HCT116 (cell line): ENCODE data around the gene KCNIP4.

ENCODE experiments used
- CEBPB ChIP-seq: IDR thresholded peaks from 2 replicates; pipeline ENCODE4 v1.6.1; 2012; ENCODE audit warnings: low read depth
- CTCF ChIP-seq, 3 experiments: fragments of 200-600 bp in 1 of 3; sonication (generic) in 1 of 3; IDR thresholded peaks in 2 of 3; conservative IDR thresholded peaks in 1 of 3; 2 replicates each; pipeline ENCODE4 v1.5.1; 2012 to 2017; ENCODE audit warnings: low read depth in 2 of 3, low read length in 2 of 3, antibody characterized with exemption in 1 of 3, borderline replicate concordance in 1 of 3, control low read depth in 1 of 3, mild to moderate bottlenecking in 1 of 3, mixed read lengths in 1 of 3, mixed run types in 1 of 3, moderate library complexity in 1 of 3; ENCODE audit not compliant: insufficient read depth in 1 of 3
- EGR1 ChIP-seq: IDR thresholded peaks from 2 replicates; pipeline ENCODE4 v1.6.1; 2012; ENCODE audit warnings: low read depth
- FOSL1 ChIP-seq: IDR thresholded peaks from 2 replicates; pipeline ENCODE4 v1.6.1; 2012; ENCODE audit warnings: low read depth
- MAX ChIP-seq: IDR thresholded peaks from 2 replicates; pipeline ENCODE4 v1.6.1; 2012
- POLR2A ChIP-seq: IDR thresholded peaks from 2 replicates; pipeline ENCODE4 v1.7.0; 2011; ENCODE audit warnings: borderline replicate concordance; ENCODE audit not compliant: insufficient read depth, insufficient read length; ENCODE audit errors: extremely low read depth
- POLR2AphosphoS5 ChIP-seq: IDR thresholded peaks from 2 replicates; pipeline ENCODE4 v1.6.1; 2011; ENCODE audit warnings: mild to moderate bottlenecking, low read depth, low read length, moderate library complexity
- RAD21 ChIP-seq: IDR thresholded peaks from 2 replicates; pipeline ENCODE4 v1.6.1; 2012; ENCODE audit warnings: low read depth, mild to moderate bottlenecking
- SIN3A ChIP-seq: IDR thresholded peaks from 2 replicates; pipeline ENCODE4 v1.6.1; 2012; ENCODE audit warnings: low read depth
- SP1 ChIP-seq: IDR thresholded peaks from 2 replicates; pipeline ENCODE4 v1.6.1; 2012; ENCODE audit warnings: low read depth
- YY1 ChIP-seq: IDR thresholded peaks from 2 replicates; pipeline ENCODE4 v1.6.1; 2011; ENCODE audit warnings: low read length, low read depth, moderate library complexity, mild to moderate bottlenecking; ENCODE audit not compliant: insufficient replicate concordance; ENCODE audit errors: extremely low read depth
- ZFX ChIP-seq: fragments of 450-650 bp; IDR thresholded peaks from 2 replicates; pipeline ENCODE4 v1.6.1; 2017

GRCh38 chr4:21177871-21178270, 770.7 kb downstream of the KCNIP4 start:
- TF ChIP-seq POLR2AphosphoS5 (no peak), CTCF (IDR thresholded peaks at IDR 0.05 in 2 of 3, conservative IDR thresholded peaks at IDR 0.05 in 1 of 3; ENCODE audit: borderline replicate concordance in 1 of 3, insufficient read depth in 1 of 3, low read depth in 2 of 3, low read length in 2 of 3) (no peak), ZFX (no peak), FOSL1 (no peak), MAX (no peak), POLR2A (no peak), SP1 (no peak), EGR1 (no peak), RAD21 (no peak), CEBPB (no peak), YY1 (no peak), SIN3A (no peak)
